Left cardiac atrium (tissue), 4 donors: Measurements from ENCODE around the gene MTR. TPM values are rescaled to one million over a fixed set of nuclear protein-coding genes. Genes with fewer than 3 reads are reported as not detected.
A peak's percentile ranks its signal among the peaks of the same experiment; 100 is the strongest.

Experiments
- ATAC-seq, 2 donors: fragments of 200-7000 bp; cut with Tn5 transposase; one replicate each; pipeline ENCODE4 v1.9.1; 2020; ENCODE audit warnings: mild to moderate bottlenecking in 2 of 2, moderate library complexity in 2 of 2
- DNase-seq: peaks from one replicate; pipeline ENCODE4 v3.0.0-alpha.2; 2020
- intact Hi-C, 2 donors: fragments of 100-400 bp; cut with DNase I; formaldehyde crosslinking; loops; one replicate each; pipeline versions ENCODE4 v1.14.1 to v1.15.1; 2022 to 2023
- total RNA-seq, 2 donors: library from RNA; stranded (reverse); fragmentation: NEBNext Ultra II Directional; extraction: Animal tissue kit (Norgen Biotek cat#: 25700); gene quantifications; one replicate each; pipeline ENCODE4 v1.2.1, GENCODE V29; 2021
- donor health status: DM: no; HTN: yes; CAD: no.
- donor health status: DM: no; HTN: yes; CAD: no; lungs with severe emphysema.
- donor health status: DM: yes; HTN: yes; CAD: no.
- donor health status: Dilated cardiomyopathy.

Gene MTR
- total RNA-seq, 2 donors from 2014 or later: 33.4 to 44.7 TPM

GRCh38 chr1:236819856-236820255, 24.8 kb downstream of the MTR start:
- ATAC-seq: no peak
- intact Hi-C loops: no loop called here
- DNase-seq: no peak

DNA sequence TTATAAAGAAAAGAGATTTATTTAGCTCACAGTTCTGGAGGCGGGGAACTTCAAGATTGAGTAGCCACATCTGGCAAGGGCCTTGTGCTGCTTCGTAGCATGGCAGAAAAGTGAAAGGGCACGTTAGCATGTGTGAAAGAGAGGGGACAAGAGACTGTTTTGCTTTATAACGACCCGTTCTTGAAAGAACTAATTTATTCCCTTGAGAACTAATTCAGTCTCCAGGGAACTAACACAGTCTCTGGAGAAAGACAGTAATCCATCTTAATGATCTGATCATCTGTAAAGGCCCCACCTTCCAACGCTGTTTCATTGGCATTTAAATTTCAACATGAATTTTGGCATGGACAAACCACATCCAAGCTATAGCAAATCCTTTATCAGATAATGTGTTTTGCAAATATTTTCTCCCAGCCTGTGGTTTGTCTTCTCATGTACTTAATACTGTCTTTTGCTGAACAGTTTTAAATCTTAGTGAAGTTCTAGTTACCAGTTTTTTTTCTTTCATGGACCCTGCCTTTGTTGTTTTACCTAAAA, 26.1 kb downstream of the MTR start:
- intact Hi-C loops: no loop called here
- ATAC-seq (no peak), DNase-seq (no peak)

- DNase-seq: no peak
- intact Hi-C loops: no loop called here
- no peak for ATAC-seq
Measured at GRCh38 chr1:236823559-236823958, 28.5 kb downstream of the MTR start.

DNA sequence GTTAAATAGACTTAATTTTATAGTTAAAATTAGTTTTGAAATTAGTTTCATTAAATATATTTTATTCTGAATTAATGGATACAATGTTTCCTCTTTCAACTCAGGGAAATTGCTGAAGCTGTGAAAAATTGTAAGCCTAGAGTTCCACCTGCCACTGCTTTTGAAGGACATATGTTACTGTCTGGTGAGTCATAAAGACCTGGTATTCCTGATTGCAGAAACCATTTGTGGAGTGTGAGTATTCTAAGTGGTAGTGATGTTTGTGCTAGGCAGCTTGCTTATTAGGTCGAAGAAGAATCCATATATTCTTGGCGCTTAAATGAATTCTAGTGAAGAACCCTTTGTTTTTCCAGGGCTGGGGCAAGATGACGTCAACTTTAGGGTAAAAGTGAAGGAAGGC, 34.0 kb downstream of the MTR start:
- ATAC-seq (peak in 1 of 2 donors; percentile 31), DNase-seq (no peak)
- intact Hi-C loops: no loop called here

DNA sequence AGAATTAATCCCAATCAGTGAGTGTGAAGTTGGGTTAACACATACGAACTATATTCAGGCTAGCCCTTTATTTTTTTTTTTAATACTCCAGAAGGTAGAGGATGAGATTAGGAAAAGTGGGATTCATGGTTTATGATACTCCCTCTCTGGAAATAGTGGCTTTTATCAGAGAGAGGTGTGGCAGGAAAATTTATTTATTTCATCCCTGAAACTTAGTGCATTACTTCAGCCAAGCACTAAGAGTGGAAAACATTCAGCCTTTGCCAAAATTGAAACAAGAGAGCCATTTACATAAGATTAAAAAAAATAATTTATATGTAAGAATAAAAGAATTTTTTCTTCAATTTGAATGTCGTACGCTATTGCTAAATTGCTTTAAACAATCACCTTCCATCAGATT, 35.0 kb downstream of the MTR start:
- intact Hi-C loops: no loop called here
- DNase-seq: no peak
- ATAC-seq: no peak

DNA sequence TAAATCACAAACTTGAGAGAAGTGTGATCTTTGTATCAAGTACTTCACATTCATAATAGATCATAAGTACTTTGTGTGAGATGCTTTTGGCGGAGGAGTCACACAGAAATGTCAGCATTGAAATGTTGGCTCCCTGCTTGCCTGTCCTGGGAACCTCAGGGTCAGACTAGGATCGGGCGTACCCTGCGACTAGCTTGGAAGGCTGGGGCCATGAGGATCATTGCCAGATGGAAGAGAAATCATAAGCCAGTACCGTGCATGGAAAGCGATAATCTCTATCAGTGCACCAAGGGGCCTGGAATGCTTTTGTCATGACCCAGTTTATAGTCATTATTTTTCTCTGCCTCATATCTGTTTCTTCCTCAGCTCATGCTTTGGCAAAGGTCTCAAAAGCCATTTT, 35.5 kb downstream of the MTR start:
- intact Hi-C loops: no loop called here
- peak; percentile 58 for DNase-seq
- peak; percentile 91 to 93 for ATAC-seq

- ATAC-seq: no peak
- intact Hi-C loops: no loop called here
Measured at GRCh38 chr1:236833575-236833974, 38.5 kb downstream of the MTR start.

DNA sequence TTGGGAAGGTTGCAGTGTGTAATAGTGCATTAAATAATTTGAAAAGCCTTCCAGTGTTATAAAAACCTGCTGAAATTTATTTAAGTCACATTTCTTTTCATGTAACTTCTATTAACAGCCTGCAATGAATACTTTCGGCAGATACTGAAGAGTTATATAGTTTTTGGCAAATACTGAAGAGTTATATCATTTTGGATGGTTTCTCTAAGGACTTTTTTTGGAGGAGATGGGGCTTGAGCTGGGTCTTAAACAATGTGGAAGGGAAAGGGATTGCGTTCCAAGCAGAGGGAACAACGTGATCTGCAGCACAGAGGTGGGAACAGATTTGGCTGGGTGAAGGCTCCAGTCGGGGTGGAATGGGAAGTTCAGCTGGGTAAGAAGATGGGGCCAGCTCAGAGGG, 39.8 kb downstream of the MTR start:
- intact Hi-C loops: no loop called here
- DNase-seq: no peak
- ATAC-seq: no peak

More at GRCh38 chr1:236833575-236833974, 38.5 kb downstream of the MTR start:
- DNase-seq: no peak

- intact Hi-C loops: no loop called here
- ATAC-seq: no peak
- DNase-seq: no peak
Measured at GRCh38 chr1:236835491-236835890, 40.4 kb downstream of the MTR start.

DNA sequence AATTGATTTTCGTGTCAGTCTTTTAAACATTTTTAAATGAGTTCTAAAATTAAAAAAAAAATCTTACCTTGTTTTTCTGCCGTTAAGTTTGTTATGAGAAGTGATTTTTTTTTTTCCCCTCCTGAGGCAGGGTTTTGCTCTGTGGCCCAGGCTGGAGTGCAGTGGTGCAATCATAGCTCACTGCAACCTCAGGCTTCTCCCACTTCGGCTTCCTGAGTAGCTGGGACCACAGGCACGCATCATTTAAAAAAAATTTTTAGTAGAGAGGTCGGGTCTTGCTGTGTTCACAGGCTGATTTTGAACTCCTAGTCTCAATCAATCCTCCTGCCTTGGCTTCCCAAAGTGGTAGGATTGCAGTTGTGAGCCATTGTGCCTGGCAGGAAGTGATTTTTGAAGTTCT, 41.1 kb downstream of the MTR start:
- DNase-seq (no peak), ATAC-seq (no peak)
- intact Hi-C loops: no loop called here

- DNase-seq: no peak
- ATAC-seq: no peak
- intact Hi-C loops: no loop called here
Measured at GRCh38 chr1:236837115-236837514, 42.0 kb downstream of the MTR start.

DNA sequence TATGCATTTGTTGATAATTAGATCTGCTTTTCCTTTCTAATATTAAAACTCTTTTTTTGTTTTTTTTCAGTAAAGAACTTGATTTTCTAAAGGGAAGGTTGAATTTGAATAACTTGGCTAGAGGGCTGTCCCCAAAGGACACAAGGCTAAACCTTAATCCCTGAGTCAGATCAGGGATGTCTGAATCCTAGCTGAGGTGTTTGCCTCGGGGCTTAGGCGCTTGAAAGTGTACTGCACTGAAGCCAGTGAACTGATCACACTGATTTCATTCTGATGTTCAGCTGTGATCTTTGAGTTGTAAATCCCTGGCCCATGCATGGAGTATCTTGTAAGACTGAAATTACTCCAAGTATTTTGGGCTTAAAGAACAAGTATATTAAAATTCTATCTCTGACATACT, 42.8 kb downstream of the MTR start:
- intact Hi-C loops: no loop called here
- DNase-seq: no peak
- ATAC-seq: no peak

DNA sequence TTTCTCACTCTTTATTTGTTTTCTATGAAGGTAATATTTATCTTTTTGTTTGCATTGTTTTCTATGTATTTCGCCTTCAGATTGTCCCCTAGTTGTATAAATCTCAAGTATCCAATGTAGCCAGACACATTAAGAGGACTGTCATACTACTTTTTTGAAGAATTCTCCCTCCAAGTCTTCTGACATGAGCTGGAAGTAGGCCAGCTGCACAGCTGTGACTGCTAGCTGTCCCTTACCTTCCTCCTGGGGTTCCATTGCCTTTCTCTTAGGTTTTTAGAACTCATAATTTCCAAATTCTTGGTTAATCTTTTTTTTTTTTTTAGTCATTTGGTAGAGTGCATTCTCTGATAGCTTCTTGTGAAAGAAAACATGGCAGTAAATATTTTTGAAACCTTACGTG, 46.2 kb downstream of the MTR start:
- no peak for ATAC-seq
- no peak for DNase-seq
- intact Hi-C loops: no loop called here

GRCh38 chr1:236844499-236845271, 49.6 kb downstream of the MTR start:
- intact Hi-C loops: no loop called here
- ATAC-seq: peak; percentile 62 to 79
- DNase-seq: no peak

GRCh38 chr1:236845830-236846229, 50.7 kb downstream of the MTR start:
- intact Hi-C loops: no loop called here
- no peak for ATAC-seq

GRCh38 chr1:236848274-236848923, 53.3 kb downstream of the MTR start:
- DNase-seq: no peak
- intact Hi-C loops: no loop called here
- no peak for ATAC-seq

More at GRCh38 chr1:236845830-236846229, 50.7 kb downstream of the MTR start:
- no peak for DNase-seq

- ATAC-seq (no peak), DNase-seq (no peak)
- intact Hi-C loops: no loop called here
Measured at GRCh38 chr1:236850077-236850979, 55.2 kb downstream of the MTR start.

DNA sequence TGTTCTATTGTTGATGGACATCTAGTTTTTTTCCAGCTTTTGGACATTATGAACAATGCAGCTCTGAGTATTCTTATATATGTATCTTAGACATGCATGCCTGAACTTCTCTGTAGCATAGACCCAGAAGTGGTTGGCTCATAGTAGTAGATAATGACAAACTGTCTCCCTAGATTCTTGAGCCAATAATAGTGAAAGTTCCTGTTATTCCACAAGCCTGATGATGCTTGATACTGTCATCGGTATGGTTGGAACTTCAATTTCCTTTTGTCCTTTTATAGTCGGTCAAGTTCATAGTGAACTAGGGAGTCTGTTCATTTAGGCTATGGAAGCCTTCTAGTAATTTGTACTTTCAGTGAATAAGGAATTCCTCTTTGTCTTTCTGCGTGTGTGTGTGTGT, 56.8 kb downstream of the MTR start:
- ATAC-seq (no peak), DNase-seq (no peak)
- intact Hi-C loops: no loop called here

DNA sequence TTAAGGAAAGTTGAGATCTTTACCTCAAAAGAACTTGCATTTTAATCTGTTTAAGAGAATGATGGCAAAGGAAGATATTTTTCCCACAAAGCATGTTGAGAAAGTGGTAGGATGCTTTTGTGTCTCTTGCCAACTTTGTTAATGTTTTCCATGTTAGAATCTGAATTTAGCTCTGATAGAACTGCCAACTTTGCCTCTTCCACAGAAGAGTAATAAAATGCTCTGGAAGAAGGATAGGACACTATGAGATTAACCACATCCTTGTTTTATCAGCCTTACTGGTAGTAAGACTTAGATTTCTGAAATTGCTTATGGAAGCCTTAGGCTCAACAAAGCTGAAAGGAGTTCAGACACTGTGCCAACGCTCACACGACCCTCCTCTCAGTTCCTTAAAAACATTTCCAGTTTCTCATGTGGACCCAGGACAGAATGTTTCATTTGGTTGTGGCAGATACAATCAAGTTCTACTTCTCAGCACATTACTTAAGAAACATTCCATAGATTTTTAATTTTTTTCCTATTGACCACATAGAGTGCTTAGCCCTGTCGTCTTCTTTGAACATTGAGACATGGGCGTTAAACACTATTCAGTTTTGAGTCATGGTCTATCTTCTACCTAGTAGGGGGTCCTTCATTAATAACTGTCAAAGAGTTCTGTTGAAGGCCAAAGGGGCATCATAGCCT, 59.0 kb downstream of the MTR start:
- intact Hi-C loops: no loop called here
- DNase-seq (no peak), ATAC-seq (no peak)
